Adrenal gland (tissue), 5 donors: ENCODE data around the gene USP34.

Source experiments
- POLR2A ChIP-seq, 2 donors: fragments of 450-650 bp; IDR thresholded peaks; one replicate each; pipeline ENCODE4 v1.6.1; 2017; ENCODE audit warnings: antibody characterized with exemption in 2 of 2, mild to moderate bottlenecking in 2 of 2, moderate library complexity in 1 of 2
- TF ChIP-seq, protein P1 (sequence below), 6 experiments: fragments of 450-650 bp in 4 of 6; fragments of 200-600 bp in 2 of 6; sonication (generic) in 1 of 6; IDR thresholded peaks; 1 replicate in 5 of 6; 2 replicates in 1 of 6; pipeline versions ENCODE4 v1.5.1 to v1.8.0; 2016 to 2021; ENCODE audit warnings: antibody characterized with exemption in 6 of 6, mild to moderate bottlenecking in 2 of 6, moderate library complexity in 1 of 6
- donor health status: DM: no; HTN: no; CAD: no.

- TF ChIP-seq, protein P1, sequence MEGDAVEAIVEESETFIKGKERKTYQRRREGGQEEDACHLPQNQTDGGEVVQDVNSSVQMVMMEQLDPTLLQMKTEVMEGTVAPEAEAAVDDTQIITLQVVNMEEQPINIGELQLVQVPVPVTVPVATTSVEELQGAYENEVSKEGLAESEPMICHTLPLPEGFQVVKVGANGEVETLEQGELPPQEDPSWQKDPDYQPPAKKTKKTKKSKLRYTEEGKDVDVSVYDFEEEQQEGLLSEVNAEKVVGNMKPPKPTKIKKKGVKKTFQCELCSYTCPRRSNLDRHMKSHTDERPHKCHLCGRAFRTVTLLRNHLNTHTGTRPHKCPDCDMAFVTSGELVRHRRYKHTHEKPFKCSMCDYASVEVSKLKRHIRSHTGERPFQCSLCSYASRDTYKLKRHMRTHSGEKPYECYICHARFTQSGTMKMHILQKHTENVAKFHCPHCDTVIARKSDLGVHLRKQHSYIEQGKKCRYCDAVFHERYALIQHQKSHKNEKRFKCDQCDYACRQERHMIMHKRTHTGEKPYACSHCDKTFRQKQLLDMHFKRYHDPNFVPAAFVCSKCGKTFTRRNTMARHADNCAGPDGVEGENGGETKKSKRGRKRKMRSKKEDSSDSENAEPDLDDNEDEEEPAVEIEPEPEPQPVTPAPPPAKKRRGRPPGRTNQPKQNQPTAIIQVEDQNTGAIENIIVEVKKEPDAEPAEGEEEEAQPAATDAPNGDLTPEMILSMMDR (IDR thresholded peaks at IDR 0.05), result no peak
- TF ChIP-seq POLR2A (IDR thresholded peaks at IDR 0.05), result no peak
Measured at GRCh38 chr2:61471905-61472805, 1.3 kb upstream of the USP34 start.
